H9 (cell line): ENCODE results near the gene LRP1-AS. TPM values are rescaled to one million over a fixed set of nuclear protein-coding genes. Genes with fewer than 3 reads are reported as not detected.
A peak's percentile ranks its signal among the peaks of the same experiment; 100 is the strongest.

Experiments
- DNase-seq: peaks from one replicate; pipeline ENCODE4 v3.0.0-alpha.2; 2017
- H2AFZ ChIP-seq: one replicate; pipeline ENCODE4 v1.6.1; 2013; ENCODE audit warnings: mild to moderate bottlenecking, low read length, control low read depth, moderate library complexity
- H2AK5ac ChIP-seq: 2 replicates; pipeline ENCODE4 v1.6.1; 2013; ENCODE audit warnings: low read length, control low read depth, mixed read lengths; ENCODE audit not compliant: insufficient read length
- H2BK120ac ChIP-seq: one replicate; pipeline ENCODE4 v1.6.1; 2013; ENCODE audit warnings: low read depth, mild to moderate bottlenecking, low read length, control low read depth, inconsistent platforms; ENCODE audit not compliant: poor library complexity, severe bottlenecking
- H2BK12ac ChIP-seq: 2 replicates; pipeline ENCODE4 v1.6.1; 2013; ENCODE audit warnings: low read length, control low read depth, mixed read lengths, low read depth; ENCODE audit not compliant: insufficient read length
- H2BK15ac ChIP-seq: 2 replicates; pipeline ENCODE4 v1.6.1; 2013; ENCODE audit warnings: low read depth, low read length, control low read depth
- H2BK20ac ChIP-seq: one replicate; pipeline ENCODE4 v1.6.1; 2013; ENCODE audit warnings: low read depth, mild to moderate bottlenecking, low read length, control low read depth, inconsistent platforms; ENCODE audit not compliant: poor library complexity, severe bottlenecking
- H2BK5ac ChIP-seq: 2 replicates; pipeline ENCODE4 v1.6.1; 2013; ENCODE audit warnings: low read length, control low read depth, mixed read lengths; ENCODE audit not compliant: insufficient read length
- H3K14ac ChIP-seq: 2 replicates; pipeline ENCODE4 v1.6.1; 2013; ENCODE audit warnings: low read length, control low read depth; ENCODE audit not compliant: insufficient read depth
- H3K18ac ChIP-seq: 2 replicates; pipeline ENCODE4 v1.6.1; 2013; ENCODE audit warnings: low read depth, mild to moderate bottlenecking, mixed read lengths, low read length, control low read depth; ENCODE audit not compliant: insufficient read length
- H3K23ac ChIP-seq: 2 replicates; pipeline ENCODE4 v1.6.1; 2013; ENCODE audit warnings: low read length, control low read depth, mixed read lengths, low read depth; ENCODE audit not compliant: insufficient read length
- H3K23me2 ChIP-seq: 2 replicates; pipeline ENCODE4 v1.6.1; 2013; ENCODE audit warnings: low read depth, mild to moderate bottlenecking, mixed read lengths, low read length, control low read depth; ENCODE audit not compliant: insufficient read length, poor library complexity, severe bottlenecking
- H3K27ac ChIP-seq: 2 replicates; pipeline ENCODE4 v1.5.1; 2013; ENCODE audit warnings: low read length, control low read depth, mixed read lengths, low read depth; ENCODE audit not compliant: insufficient read length
- H3K27me3 ChIP-seq: 2 replicates; pipeline ENCODE4 v1.6.1; 2013; ENCODE audit warnings: low read length, control low read depth, inconsistent platforms; ENCODE audit not compliant: insufficient read depth
- H3K4ac ChIP-seq: 2 replicates; pipeline ENCODE4 v1.6.1; 2013; ENCODE audit warnings: low read depth, mild to moderate bottlenecking, control low read depth, inconsistent platforms, low read length, moderate library complexity
- H3K4me1 ChIP-seq: 2 replicates; pipeline ENCODE4 v1.6.1; 2013; ENCODE audit warnings: low read length, control low read depth, inconsistent platforms; ENCODE audit not compliant: insufficient read depth
- H3K4me2 ChIP-seq: 2 replicates; pipeline ENCODE4 v1.6.1; 2013; ENCODE audit warnings: low read length, control low read depth, mixed read lengths; ENCODE audit not compliant: insufficient read length, insufficient read depth
- H3K56ac ChIP-seq: 2 replicates; pipeline ENCODE4 v1.6.1; 2013; ENCODE audit warnings: low read depth, mild to moderate bottlenecking, mixed read lengths, low read length, control low read depth; ENCODE audit not compliant: insufficient read length
- H3K79me1 ChIP-seq: 2 replicates; pipeline ENCODE4 v1.6.1; 2013; ENCODE audit warnings: low read depth, mild to moderate bottlenecking, moderate library complexity, low read length, control low read depth, inconsistent platforms; ENCODE audit not compliant: insufficient read depth, poor library complexity, severe bottlenecking
- H3K79me2 ChIP-seq: 2 replicates; pipeline ENCODE4 v1.6.1; 2013; ENCODE audit warnings: low read length, control low read depth, inconsistent platforms; ENCODE audit not compliant: insufficient read depth
- H3K9ac ChIP-seq: 2 replicates; pipeline ENCODE4 v1.6.1; 2013; ENCODE audit warnings: low read length, control low read depth, mixed read lengths; ENCODE audit not compliant: insufficient read length; ENCODE audit errors: extremely low read depth
- H3K9me3 ChIP-seq: one replicate; pipeline ENCODE4 v1.6.1; 2013; ENCODE audit warnings: low read depth, low read length, inconsistent platforms; ENCODE audit not compliant: control insufficient read depth
- H3T11ph ChIP-seq: one replicate; pipeline ENCODE4 v1.6.1; 2013; ENCODE audit warnings: mild to moderate bottlenecking, low read length, control low read depth, inconsistent platforms
- H4K20me1 ChIP-seq: one replicate; pipeline ENCODE4 v1.6.1; 2013; ENCODE audit not compliant: control insufficient read depth, insufficient read length, insufficient read depth
- H4K5ac ChIP-seq: 2 replicates; pipeline ENCODE4 v1.6.1; 2013; ENCODE audit warnings: low read depth, mild to moderate bottlenecking, mixed read lengths, low read length, control low read depth; ENCODE audit not compliant: insufficient read length
- H4K8ac ChIP-seq: replicated peaks from 2 replicates; pipeline ENCODE4 v1.6.1; 2013; ENCODE audit warnings: low read length, control low read depth, mixed read lengths, low read depth; ENCODE audit not compliant: insufficient read length
- H4K91ac ChIP-seq: 2 replicates; pipeline ENCODE4 v1.6.1; 2013; ENCODE audit warnings: low read depth, mild to moderate bottlenecking, moderate library complexity, mixed read lengths, low read length, control low read depth; ENCODE audit not compliant: insufficient read length
- H3K27ac Mint-ChIP-seq, 3 experiments: 2 replicates in 2 of 3; 3 replicates in 1 of 3; pipeline ENCODE4 v1.8.0; 2020 to 2021; ENCODE audit warnings: mixed read lengths in 3 of 3, mild to moderate bottlenecking in 1 of 3, moderate library complexity in 1 of 3
- H3K27me3 Mint-ChIP-seq: 2 replicates; pipeline ENCODE4 v1.8.0; 2021; ENCODE audit warnings: low read depth, mild to moderate bottlenecking, moderate library complexity, mixed read lengths
- H3K36me3 Mint-ChIP-seq, 3 experiments: 2 replicates in 2 of 3; 3 replicates in 1 of 3; pipeline ENCODE4 v1.8.0; 2020 to 2021; ENCODE audit warnings: low read depth in 3 of 3, mixed read lengths in 3 of 3; ENCODE audit not compliant: insufficient read depth in 1 of 3
- H3K4me1 Mint-ChIP-seq, 2 experiments: 2 replicates each; pipeline ENCODE4 v1.8.0; 2020; ENCODE audit warnings: mixed read lengths in 2 of 2
- H3K4me3 Mint-ChIP-seq, 2 experiments: 2 replicates in 1 of 2; 3 replicates in 1 of 2; pipeline ENCODE4 v1.8.0; 2020 to 2021; ENCODE audit warnings: mild to moderate bottlenecking in 2 of 2, mixed read lengths in 2 of 2, moderate library complexity in 1 of 2
- H3K9me3 Mint-ChIP-seq, 2 experiments: 2 replicates in 1 of 2; 3 replicates in 1 of 2; pipeline ENCODE4 v1.8.0; 2020; ENCODE audit warnings: mild to moderate bottlenecking in 2 of 2, mixed read lengths in 2 of 2, moderate library complexity in 1 of 2
- WGBS: extraction: QIAGEN DNeasy Blood & Tissue Kit; methylation state at CpG from one replicate; pipeline ENCODE4 v1.1.7; 2013; ENCODE audit warnings: missing lambda C conversion rate, low lambda C conversion rate, mixed read lengths; ENCODE audit not compliant: insufficient read length; ENCODE audit errors: extremely low coverage; 5-methylcytosine and 5-hydroxymethylcytosine counted together
- total RNA-seq: library from RNA; stranded (reverse); gene quantifications from 2 replicates; pipeline ENCODE4 v1.2.1, GENCODE V29; 2021
- TF ChIP-seq, protein P1 (sequence below): fragments of 200-600 bp; sonication (generic); conservative IDR thresholded peaks from 3 replicates; pipeline ENCODE4 v1.8.0; 2021; ENCODE audit warnings: antibody characterized with exemption, mild to moderate bottlenecking

The LRP1-AS gene
- total RNA-seq, 1 experiment from 2014 or later: not detected

DNA sequence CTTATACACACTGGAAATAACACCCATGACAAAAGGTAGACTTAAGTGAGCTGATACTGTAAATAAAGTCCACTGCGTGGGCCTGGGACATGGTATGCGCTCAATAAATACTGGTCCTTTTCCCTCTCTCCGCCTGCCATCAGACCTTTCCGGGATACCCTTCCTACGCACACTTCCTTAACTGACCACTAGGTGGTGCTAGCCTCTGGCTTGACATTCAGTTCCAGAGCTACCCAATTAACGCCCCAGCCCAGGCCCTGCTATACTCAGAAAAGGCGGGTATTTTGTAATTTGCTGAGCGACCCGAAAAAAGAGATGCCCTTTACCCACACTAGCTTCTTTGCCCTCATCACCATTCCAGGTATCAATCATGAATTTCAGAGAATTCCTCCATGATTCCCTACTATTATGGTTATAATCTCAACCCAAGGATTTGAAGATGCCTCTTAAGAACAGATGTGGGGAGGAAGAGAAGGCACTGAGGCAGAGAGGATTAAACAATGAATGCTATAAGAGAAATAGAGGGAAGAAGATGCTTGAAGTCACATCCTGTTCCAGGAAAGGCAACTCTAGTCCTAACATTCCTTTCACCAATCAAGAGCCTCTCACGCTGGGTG is 23.1 kb downstream of the LRP1-AS start:
- Histone ChIP-seq H3K27ac (no peak overlapping the region), H3K4me1 (no peaks in the 10 kb centered on the region), H3K14ac (no peak overlapping the region), H4K20me1 (no peaks in the 10 kb centered on the region), H2BK20ac (no peak overlapping the region), H2AFZ (no peak overlapping the region), H4K91ac (no peak overlapping the region), H3T11ph (no peak overlapping the region), H4K8ac (no peak overlapping the region), H3K23me2 (peaks cover 4% of the 10 kb centered on the region), H3K79me2 (no peaks in the 10 kb centered on the region), H3K79me1 (no peaks in the 10 kb centered on the region), H2BK5ac (no peak overlapping the region), H3K4me2 (no peak overlapping the region), H3K9ac (no peak overlapping the region), H3K18ac (no peak overlapping the region), H2BK15ac (no peak overlapping the region), H2AK5ac (no peak overlapping the region), H3K27me3 (no peaks in the 10 kb centered on the region), H3K23ac (no peak overlapping the region), H2BK12ac (no peak overlapping the region), H4K5ac (no peak overlapping the region), H3K9me3 (no peaks in the 10 kb centered on the region), H2BK120ac (no peak overlapping the region), H3K4ac (no peak overlapping the region), H3K56ac (no peak overlapping the region)
- TF ChIP-seq, protein P1, sequence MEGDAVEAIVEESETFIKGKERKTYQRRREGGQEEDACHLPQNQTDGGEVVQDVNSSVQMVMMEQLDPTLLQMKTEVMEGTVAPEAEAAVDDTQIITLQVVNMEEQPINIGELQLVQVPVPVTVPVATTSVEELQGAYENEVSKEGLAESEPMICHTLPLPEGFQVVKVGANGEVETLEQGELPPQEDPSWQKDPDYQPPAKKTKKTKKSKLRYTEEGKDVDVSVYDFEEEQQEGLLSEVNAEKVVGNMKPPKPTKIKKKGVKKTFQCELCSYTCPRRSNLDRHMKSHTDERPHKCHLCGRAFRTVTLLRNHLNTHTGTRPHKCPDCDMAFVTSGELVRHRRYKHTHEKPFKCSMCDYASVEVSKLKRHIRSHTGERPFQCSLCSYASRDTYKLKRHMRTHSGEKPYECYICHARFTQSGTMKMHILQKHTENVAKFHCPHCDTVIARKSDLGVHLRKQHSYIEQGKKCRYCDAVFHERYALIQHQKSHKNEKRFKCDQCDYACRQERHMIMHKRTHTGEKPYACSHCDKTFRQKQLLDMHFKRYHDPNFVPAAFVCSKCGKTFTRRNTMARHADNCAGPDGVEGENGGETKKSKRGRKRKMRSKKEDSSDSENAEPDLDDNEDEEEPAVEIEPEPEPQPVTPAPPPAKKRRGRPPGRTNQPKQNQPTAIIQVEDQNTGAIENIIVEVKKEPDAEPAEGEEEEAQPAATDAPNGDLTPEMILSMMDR: peak; percentile 96
- Mint-ChIP-seq H3K4me1 (peaks cover 11 to 20% of the 10 kb centered on the region in 2 experiments), H3K27me3 (no peaks in the 10 kb centered on the region; the same call in 1 of the 2 replicates), H3K9me3 (peaks cover 3 to 7% of the 10 kb centered on the region in 2 experiments; a peak in 3 of 5 replicates), H3K27ac (no peak overlapping the region), H3K36me3 (peaks cover 6 to 10% (median 7%) of the 10 kb centered on the region in 3 experiments), H3K4me3 (no peak overlapping the region)
- peak; percentile 84 for DNase-seq
- no CpG with 5 or more reads among the region's 10 CpGs for WGBS
